Measurements from ENCODE around the gene RASEF. TPM values are rescaled to one million over a fixed set of nuclear protein-coding genes. Genes with fewer than 3 reads are reported as not detected.

Gene RASEF
- total RNA-seq, 1 donor from 2014 or later: not detected

DNA sequence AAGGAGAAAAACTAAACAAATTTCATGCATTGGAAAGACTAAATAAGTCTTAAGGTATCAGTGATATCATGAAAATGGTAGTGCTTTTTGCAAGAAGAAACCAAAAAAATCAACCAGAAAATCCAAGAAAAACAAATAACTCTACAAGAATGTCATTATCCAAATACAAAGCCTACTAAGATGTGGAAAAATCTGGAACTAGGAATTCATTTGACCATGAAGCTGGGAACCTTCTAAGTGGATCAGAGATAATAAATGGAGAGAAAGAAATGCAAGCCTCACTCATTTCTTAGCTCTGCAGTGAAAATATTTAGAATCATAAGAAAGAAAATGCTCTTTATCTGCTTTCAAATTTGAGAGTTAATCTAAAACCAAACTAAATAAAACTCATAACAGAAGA is 51.3 kb downstream of the RASEF start:
- peaks cover 14% of the 10 kb centered on the region for H3K4me1 Mint-ChIP-seq (ENCODE audit: unreplicated experiment)
- TF ChIP-seq, protein P1, sequence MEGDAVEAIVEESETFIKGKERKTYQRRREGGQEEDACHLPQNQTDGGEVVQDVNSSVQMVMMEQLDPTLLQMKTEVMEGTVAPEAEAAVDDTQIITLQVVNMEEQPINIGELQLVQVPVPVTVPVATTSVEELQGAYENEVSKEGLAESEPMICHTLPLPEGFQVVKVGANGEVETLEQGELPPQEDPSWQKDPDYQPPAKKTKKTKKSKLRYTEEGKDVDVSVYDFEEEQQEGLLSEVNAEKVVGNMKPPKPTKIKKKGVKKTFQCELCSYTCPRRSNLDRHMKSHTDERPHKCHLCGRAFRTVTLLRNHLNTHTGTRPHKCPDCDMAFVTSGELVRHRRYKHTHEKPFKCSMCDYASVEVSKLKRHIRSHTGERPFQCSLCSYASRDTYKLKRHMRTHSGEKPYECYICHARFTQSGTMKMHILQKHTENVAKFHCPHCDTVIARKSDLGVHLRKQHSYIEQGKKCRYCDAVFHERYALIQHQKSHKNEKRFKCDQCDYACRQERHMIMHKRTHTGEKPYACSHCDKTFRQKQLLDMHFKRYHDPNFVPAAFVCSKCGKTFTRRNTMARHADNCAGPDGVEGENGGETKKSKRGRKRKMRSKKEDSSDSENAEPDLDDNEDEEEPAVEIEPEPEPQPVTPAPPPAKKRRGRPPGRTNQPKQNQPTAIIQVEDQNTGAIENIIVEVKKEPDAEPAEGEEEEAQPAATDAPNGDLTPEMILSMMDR (IDR thresholded peaks at IDR 0.05): no peak
- H3K36me3 Mint-ChIP-seq (ENCODE audit: unreplicated experiment): no peaks in the 10 kb centered on the region
- H3K27ac Mint-ChIP-seq (ENCODE audit: unreplicated experiment): no peak overlapping the region
- DNase-seq (ENCODE audit: extremely low spot score, unreplicated experiment): no peak
- no peak overlapping the region for H3K4me3 Mint-ChIP-seq (ENCODE audit: unreplicated experiment)
- no peaks in the 10 kb centered on the region for H3K9me3 Mint-ChIP-seq (ENCODE audit: unreplicated experiment)
- H3K27me3 Mint-ChIP-seq (ENCODE audit: unreplicated experiment): no peaks in the 10 kb centered on the region

DNA sequence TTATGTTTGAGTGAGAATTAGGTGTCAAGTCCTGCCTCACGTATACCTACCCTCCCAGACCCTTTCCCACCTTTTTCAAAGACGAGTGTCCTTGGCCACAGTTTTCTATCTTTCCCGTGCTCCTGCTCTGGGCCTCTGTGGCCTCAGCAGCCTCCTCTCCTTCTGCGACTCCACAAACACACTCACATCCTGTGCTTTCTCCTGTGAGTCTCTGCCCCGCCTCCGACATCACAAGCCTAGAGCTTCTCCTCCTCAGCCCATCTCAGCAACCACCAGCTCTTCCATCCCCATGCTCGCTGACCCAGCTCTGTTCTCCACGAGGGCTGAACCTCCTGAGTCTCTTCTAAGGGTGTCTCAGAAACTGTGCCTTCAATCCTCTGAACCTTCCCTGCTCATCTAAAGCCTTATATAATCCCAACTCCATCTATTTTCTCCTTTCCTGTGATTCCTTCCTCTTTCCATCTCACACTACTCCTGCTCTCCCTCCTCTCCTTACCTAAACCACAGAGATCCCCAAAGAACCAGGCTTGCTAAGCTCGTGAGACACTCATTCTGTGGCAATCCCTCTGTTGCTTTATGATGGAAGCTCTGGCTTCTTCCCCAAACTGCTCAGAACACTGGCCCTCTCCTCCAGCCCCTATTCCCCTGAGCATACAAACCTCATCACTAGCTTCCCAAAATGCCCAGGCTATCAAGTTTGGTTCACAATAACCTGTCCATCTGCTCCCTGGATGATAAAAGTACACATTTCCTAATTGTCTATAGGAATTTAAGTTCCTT is 55.2 kb downstream of the RASEF start:
- Mint-ChIP-seq H3K9me3 (ENCODE audit: unreplicated experiment) (no peaks in the 10 kb centered on the region), H3K36me3 (ENCODE audit: unreplicated experiment) (no peaks in the 10 kb centered on the region), H3K27ac (ENCODE audit: unreplicated experiment) (no peak overlapping the region), H3K4me1 (ENCODE audit: unreplicated experiment) (peaks cover 6% of the 10 kb centered on the region), H3K4me3 (ENCODE audit: unreplicated experiment) (no peak overlapping the region), H3K27me3 (ENCODE audit: unreplicated experiment) (no peaks in the 10 kb centered on the region)
- no peak for DNase-seq (ENCODE audit: extremely low spot score, unreplicated experiment)
- TF ChIP-seq, protein P1 (IDR thresholded peaks at IDR 0.05): no peak

DNA sequence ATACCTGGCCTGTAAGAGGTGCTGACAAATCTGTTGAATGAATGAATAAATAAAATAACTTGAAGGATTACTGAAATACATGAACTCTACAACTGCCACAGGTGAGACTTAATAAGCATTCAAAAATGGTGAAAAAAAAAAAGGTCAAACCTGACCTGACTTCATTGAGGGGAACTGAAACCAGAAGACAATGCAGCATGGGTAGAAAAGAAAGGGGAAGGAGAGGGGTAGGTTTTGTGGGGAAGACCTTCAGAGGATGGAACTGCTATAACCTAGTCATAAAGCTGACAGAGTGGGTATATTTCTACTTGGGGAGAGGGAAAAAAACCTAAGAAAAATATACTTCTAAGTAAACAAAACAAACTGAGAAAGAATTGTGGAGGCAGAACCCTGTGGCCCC is 56.6 kb downstream of the RASEF start:
- no peak overlapping the region for H3K27ac Mint-ChIP-seq (ENCODE audit: unreplicated experiment)
- H3K9me3 Mint-ChIP-seq (ENCODE audit: unreplicated experiment): no peaks in the 10 kb centered on the region
- H3K4me1 Mint-ChIP-seq (ENCODE audit: unreplicated experiment): no peaks in the 10 kb centered on the region
- TF ChIP-seq, protein P1 (IDR thresholded peaks at IDR 0.05): no peak
- no peak for DNase-seq (ENCODE audit: extremely low spot score, unreplicated experiment)
- no peaks in the 10 kb centered on the region for H3K27me3 Mint-ChIP-seq (ENCODE audit: unreplicated experiment)
- no peak overlapping the region for H3K4me3 Mint-ChIP-seq (ENCODE audit: unreplicated experiment)
- H3K36me3 Mint-ChIP-seq (ENCODE audit: unreplicated experiment): no peaks in the 10 kb centered on the region

DNA sequence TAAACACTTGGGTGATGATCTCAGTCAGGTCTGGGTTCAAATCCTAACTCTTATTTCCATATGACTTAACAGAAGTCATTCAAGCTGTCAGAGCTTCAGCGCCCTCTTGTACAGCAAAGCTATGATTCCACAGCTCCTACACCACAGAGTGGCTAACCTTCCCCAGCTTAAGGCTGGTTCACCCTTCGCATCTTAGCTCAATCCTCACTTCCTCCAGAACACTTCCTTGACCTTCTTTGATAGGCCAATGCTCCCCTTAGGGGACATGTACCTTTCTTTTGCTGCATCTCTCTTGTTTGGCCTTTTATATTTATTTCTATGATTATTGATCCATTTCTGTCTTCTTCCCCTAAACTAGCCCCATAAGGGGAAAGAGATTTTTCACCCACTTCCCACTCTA is 57.0 kb downstream of the RASEF start:
- H3K36me3 Mint-ChIP-seq (ENCODE audit: unreplicated experiment): no peaks in the 10 kb centered on the region
- DNase-seq (ENCODE audit: extremely low spot score, unreplicated experiment): no peak
- H3K4me1 Mint-ChIP-seq (ENCODE audit: unreplicated experiment): no peaks in the 10 kb centered on the region
- H3K27me3 Mint-ChIP-seq (ENCODE audit: unreplicated experiment): no peaks in the 10 kb centered on the region
- H3K9me3 Mint-ChIP-seq (ENCODE audit: unreplicated experiment): no peaks in the 10 kb centered on the region
- no peak overlapping the region for H3K4me3 Mint-ChIP-seq (ENCODE audit: unreplicated experiment)
- no peak overlapping the region for H3K27ac Mint-ChIP-seq (ENCODE audit: unreplicated experiment)
- TF ChIP-seq, protein P1 (IDR thresholded peaks at IDR 0.05): no peak

DNA sequence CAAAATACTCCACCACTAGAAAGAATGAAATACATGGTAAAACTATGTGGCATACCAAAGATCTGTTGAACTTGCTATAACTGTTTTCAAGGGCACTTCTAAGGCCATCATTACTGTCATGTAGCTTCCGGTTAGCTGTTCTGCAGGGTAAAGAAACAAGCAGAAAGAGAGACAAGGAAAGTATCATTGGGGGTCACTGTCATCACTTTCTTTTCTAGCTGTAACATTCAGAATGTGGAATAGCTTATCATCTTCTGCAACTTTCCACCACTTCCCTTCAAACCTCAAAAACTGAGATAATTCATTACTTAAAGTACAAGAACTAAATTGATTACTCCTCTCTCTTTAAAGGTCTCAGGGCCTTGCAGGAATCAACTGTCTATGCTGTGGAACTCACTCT is 57.6 kb downstream of the RASEF start:
- H3K27ac Mint-ChIP-seq (ENCODE audit: unreplicated experiment): no peak overlapping the region
- H3K36me3 Mint-ChIP-seq (ENCODE audit: unreplicated experiment): no peaks in the 10 kb centered on the region
- no peak overlapping the region for H3K4me3 Mint-ChIP-seq (ENCODE audit: unreplicated experiment)
- TF ChIP-seq, protein P1 (IDR thresholded peaks at IDR 0.05): no peak
- no peak for DNase-seq (ENCODE audit: extremely low spot score, unreplicated experiment)
- no peaks in the 10 kb centered on the region for H3K27me3 Mint-ChIP-seq (ENCODE audit: unreplicated experiment)
- no peaks in the 10 kb centered on the region for H3K4me1 Mint-ChIP-seq (ENCODE audit: unreplicated experiment)
- H3K9me3 Mint-ChIP-seq (ENCODE audit: unreplicated experiment): no peaks in the 10 kb centered on the region
